Activated naive CD4-positive, alpha-beta T cell (primary cell): ENCODE results near the gene ZRANB3.
"Not testable (repeated sequence)": the region's sequence is repeated elsewhere in the genome, so short reads cannot be mapped to it uniquely, and the experiment has no call there.

ENCODE experiments used
- DNase-seq, 4 experiments: peaks; one replicate each; lab custom pipeline; 2025; lab: John Stamatoyannopoulos, UW

The ZRANB3 gene

GRCh38 chr2:135320465-135321355, 210.3 kb downstream of the ZRANB3 start:
- DNase-seq = no peak

GRCh38 chr2:135318808-135319207, 212.2 kb downstream of the ZRANB3 start:
- DNase-seq = no peak

GRCh38 chr2:135317375-135317774, 213.6 kb downstream of the ZRANB3 start:
- DNase-seq = no peak

- DNase-seq = no peak
These were observed 219.1 kb downstream of the ZRANB3 start for GRCh38 chr2:135311962-135312361.

GRCh38 chr2:135311268-135311667, 219.8 kb downstream of the ZRANB3 start:
- no peak for DNase-seq

GRCh38 chr2:135304694-135305093, 226.3 kb downstream of the ZRANB3 start:
- no peak for DNase-seq

- DNase-seq = no peak
These were observed 231.3 kb downstream of the ZRANB3 start for GRCh38 chr2:135299658-135300244.

- no peak for DNase-seq
These were observed 231.9 kb downstream of the ZRANB3 start for GRCh38 chr2:135299165-135299564.

- not testable (repeated sequence) for DNase-seq
These were observed 243.9 kb downstream of the ZRANB3 start for GRCh38 chr2:135287121-135287520.

- DNase-seq = no peak
These were observed 245.6 kb downstream of the ZRANB3 start for GRCh38 chr2:135285391-135285790.

- no peak for DNase-seq
These were observed 249.6 kb downstream of the ZRANB3 start for GRCh38 chr2:135281379-135281778.

GRCh38 chr2:135279209-135279608, 251.8 kb downstream of the ZRANB3 start:
- no peak for DNase-seq

GRCh38 chr2:135276525-135276924, 254.5 kb downstream of the ZRANB3 start:
- no peak for DNase-seq

- DNase-seq = no peak
These were observed 260.0 kb downstream of the ZRANB3 start for GRCh38 chr2:135271006-135271405.

GRCh38 chr2:135265960-135266490, 265.0 kb downstream of the ZRANB3 start:
- DNase-seq = no peak

- no peak for DNase-seq
These were observed 271.9 kb downstream of the ZRANB3 start for GRCh38 chr2:135259123-135259522.

- DNase-seq = no peak
These were observed 272.8 kb downstream of the ZRANB3 start for GRCh38 chr2:135258193-135258592.

GRCh38 chr2:135257383-135258090, 273.5 kb downstream of the ZRANB3 start:
- DNase-seq = no peak

- DNase-seq = no peak
These were observed 274.3 kb downstream of the ZRANB3 start for GRCh38 chr2:135256531-135257260.

- DNase-seq = no peak
These were observed 275.8 kb downstream of the ZRANB3 start for GRCh38 chr2:135255208-135255607.

GRCh38 chr2:135252805-135253458, 278.1 kb downstream of the ZRANB3 start:
- DNase-seq = no peak
